GM19035 (cell line): ENCODE measurements around the gene ZNF236.
A peak's percentile ranks its signal among the peaks of the same experiment; 100 is the strongest.

Source experiments
- ATAC-seq: cut with Tn5 transposase; IDR thresholded peaks from one replicate; pipeline ENCODE4 v1.9.1; 2021; ENCODE audit not compliant: unreplicated experiment

ZNF236 gene

GRCh38 chr18:76970770-76971559 is 148.6 kb downstream of the ZNF236 start:
- no peak for ATAC-seq

GRCh38 chr18:76972241-76972640 is 149.9 kb downstream of the ZNF236 start:
- ATAC-seq: no peak

- no peak for ATAC-seq
Measured at GRCh38 chr18:76972846-76973519, 150.6 kb downstream of the ZNF236 start.

- no peak for ATAC-seq
Measured at GRCh38 chr18:76973520-76974266, 151.3 kb downstream of the ZNF236 start.

- ATAC-seq: no peak
Measured at GRCh38 chr18:76974386-76974785, 152.0 kb downstream of the ZNF236 start.

GRCh38 chr18:76975577-76976110 is 153.3 kb downstream of the ZNF236 start:
- ATAC-seq: no peak

- ATAC-seq: no peak
Measured at GRCh38 chr18:76977108-76977621, 154.8 kb downstream of the ZNF236 start.

- no peak for ATAC-seq
Measured at GRCh38 chr18:76977684-76978232, 155.4 kb downstream of the ZNF236 start.

GRCh38 chr18:76978616-76979015 is 156.3 kb downstream of the ZNF236 start:
- no peak for ATAC-seq

GRCh38 chr18:76979111-76979751 is 156.9 kb downstream of the ZNF236 start:
- ATAC-seq: no peak

GRCh38 chr18:76979906-76980305 is 157.5 kb downstream of the ZNF236 start:
- ATAC-seq: no peak

GRCh38 chr18:76980663-76981395 is 158.5 kb downstream of the ZNF236 start:
- peak; percentile 39 for ATAC-seq

- peak; percentile 54 for ATAC-seq
Measured at GRCh38 chr18:76981396-76981968, 159.1 kb downstream of the ZNF236 start.

- ATAC-seq: no peak
Measured at GRCh38 chr18:76982038-76982437, 159.7 kb downstream of the ZNF236 start.

GRCh38 chr18:76982841-76983583 is 160.7 kb downstream of the ZNF236 start:
- peak; percentile 78 for ATAC-seq

GRCh38 chr18:76983613-76984051 is 161.3 kb downstream of the ZNF236 start:
- ATAC-seq: no peak

- ATAC-seq: no peak
Measured at GRCh38 chr18:76984193-76985155, 162.1 kb downstream of the ZNF236 start.
